ENCODE measurements around the gene RGMA.

DNA sequence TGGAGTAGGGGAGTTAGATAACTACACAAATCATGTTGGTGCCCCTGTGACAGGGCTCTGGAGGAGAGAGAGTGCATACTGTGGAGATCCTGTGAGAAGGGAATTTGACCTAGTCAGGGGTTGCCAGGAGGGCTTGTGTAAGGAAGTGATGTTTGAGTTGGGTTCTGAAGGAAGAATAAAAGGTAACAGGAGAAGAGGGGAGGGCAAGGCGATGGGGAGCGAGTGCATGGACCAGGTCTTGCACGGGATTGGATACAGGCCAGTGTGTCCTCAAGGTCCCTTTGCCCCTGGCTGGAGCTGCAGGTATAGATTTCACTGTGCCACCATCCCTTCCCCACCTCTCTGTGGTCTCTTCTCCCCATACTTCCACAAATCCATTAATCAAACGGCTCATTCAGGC, 83.9 kb downstream of the RGMA start:
- no peak for TF ChIP-seq ZFX (IDR thresholded peaks at IDR 0.05)
- TF ChIP-seq, protein P1, sequence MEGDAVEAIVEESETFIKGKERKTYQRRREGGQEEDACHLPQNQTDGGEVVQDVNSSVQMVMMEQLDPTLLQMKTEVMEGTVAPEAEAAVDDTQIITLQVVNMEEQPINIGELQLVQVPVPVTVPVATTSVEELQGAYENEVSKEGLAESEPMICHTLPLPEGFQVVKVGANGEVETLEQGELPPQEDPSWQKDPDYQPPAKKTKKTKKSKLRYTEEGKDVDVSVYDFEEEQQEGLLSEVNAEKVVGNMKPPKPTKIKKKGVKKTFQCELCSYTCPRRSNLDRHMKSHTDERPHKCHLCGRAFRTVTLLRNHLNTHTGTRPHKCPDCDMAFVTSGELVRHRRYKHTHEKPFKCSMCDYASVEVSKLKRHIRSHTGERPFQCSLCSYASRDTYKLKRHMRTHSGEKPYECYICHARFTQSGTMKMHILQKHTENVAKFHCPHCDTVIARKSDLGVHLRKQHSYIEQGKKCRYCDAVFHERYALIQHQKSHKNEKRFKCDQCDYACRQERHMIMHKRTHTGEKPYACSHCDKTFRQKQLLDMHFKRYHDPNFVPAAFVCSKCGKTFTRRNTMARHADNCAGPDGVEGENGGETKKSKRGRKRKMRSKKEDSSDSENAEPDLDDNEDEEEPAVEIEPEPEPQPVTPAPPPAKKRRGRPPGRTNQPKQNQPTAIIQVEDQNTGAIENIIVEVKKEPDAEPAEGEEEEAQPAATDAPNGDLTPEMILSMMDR (conservative IDR thresholded peaks at IDR 0.05): no peak

Data from C4-2B (cell line).